Mesodermal cell (in vitro differentiated cells): ENCODE data around the gene HASPIN. TPM values are rescaled to one million over a fixed set of nuclear protein-coding genes. Genes with fewer than 3 reads are reported as not detected.
A peak's percentile ranks its signal among the peaks of the same experiment; 100 is the strongest.

ENCODE experiments used
- H3K27ac ChIP-seq: 2 replicates; pipeline ENCODE4 v1.7.0; 2013; ENCODE audit warnings: mild to moderate bottlenecking, low read depth, low read length, moderate library complexity; ENCODE audit not compliant: severe bottlenecking
- H3K36me3 ChIP-seq: 2 replicates; pipeline ENCODE4 v1.7.1; 2013; ENCODE audit warnings: mild to moderate bottlenecking, low read length, moderate library complexity; ENCODE audit not compliant: control insufficient read depth, insufficient read depth
- H3K4me1 ChIP-seq: one replicate; pipeline ENCODE4 v1.7.1; 2013; ENCODE audit warnings: mild to moderate bottlenecking, low read length; ENCODE audit not compliant: insufficient read depth, control insufficient read depth, poor library complexity, severe bottlenecking
- H3K4me3 ChIP-seq: 2 replicates; pipeline ENCODE4 v1.7.0; 2013; ENCODE audit warnings: low read length, control low read depth, mild to moderate bottlenecking; ENCODE audit not compliant: insufficient read depth, poor library complexity, severe bottlenecking; ENCODE audit errors: extremely low read depth
- H3K9me3 ChIP-seq: 2 replicates; pipeline ENCODE4 v1.7.1; 2013; ENCODE audit warnings: mild to moderate bottlenecking, low read length, moderate library complexity; ENCODE audit not compliant: control insufficient read depth
- WGBS, 2 experiments: methylation state at CpG; one replicate each; pipeline ENCODE4 v1.1.5; 2013; ENCODE audit warnings: missing lambda C conversion rate in 2 of 2; ENCODE audit not compliant: insufficient coverage in 2 of 2; 5-methylcytosine and 5-hydroxymethylcytosine counted together
- polyA plus RNA-seq, 2 experiments: library from polyadenylated mRNA; stranded (reverse); fragments of 50-300 nt; gene quantifications; one replicate each; pipeline ENCODE4 v1.2.3, GENCODE V29; 2013

Gene HASPIN
- 9.0 TPM for polyA plus RNA-seq (2013, experiment 1 of 2)
- 8.5 TPM for polyA plus RNA-seq (2013, experiment 2 of 2)

DNA sequence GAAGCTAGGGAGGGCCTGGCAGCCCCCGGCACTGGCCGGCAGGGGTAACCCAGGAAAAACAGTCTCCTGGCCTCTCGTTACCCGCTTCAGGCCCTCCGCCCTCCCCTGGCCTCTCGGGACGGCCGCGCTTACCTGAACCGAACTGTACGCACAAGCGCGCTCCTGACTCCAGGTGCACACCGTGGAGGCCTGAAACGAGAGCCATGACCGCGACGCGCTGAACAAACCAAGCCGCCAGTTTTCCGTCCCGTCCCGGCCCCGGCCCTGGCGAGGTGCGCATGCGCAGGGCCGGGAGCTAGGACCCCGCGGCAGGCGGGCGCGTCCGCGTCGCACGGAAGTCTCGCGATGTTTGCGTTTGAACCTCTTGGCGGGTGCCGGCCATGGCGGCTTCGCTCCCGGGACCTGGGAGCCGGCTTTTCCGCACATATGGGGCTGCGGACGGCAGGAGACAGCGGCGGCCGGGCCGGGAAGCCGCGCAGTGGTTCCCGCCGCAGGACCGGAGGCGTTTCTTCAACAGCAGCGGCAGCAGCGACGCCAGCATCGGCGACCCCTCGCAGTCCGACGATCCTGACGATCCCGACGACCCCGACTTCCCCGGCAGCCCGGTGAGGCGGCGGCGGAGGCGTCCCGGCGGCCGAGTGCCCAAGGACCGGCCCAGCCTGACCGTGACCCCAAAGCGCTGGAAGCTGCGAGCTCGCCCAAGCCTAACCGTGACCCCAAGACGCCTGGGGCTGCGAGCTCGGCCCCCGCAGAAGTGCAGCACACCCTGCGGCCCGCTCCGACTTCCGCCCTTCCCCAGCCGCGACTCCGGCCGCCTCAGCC is at the start of gene HASPIN:
Gene HASPIN, plus strand, starts transcription at position 348 of the 822 bp plus-strand sequence. Its CDS starts 33 bp downstream, at position 381.
- peaks cover 24% of the 10 kb centered on the region for H3K4me1 ChIP-seq
- H3K4me3 ChIP-seq, result peak within 1 kb of the TSS; percentile 80
- peaks cover 58% of the 10 kb centered on the region for H3K36me3 ChIP-seq
- 0% methylated on average over 91 to 98 of the region's 98 CpGs for WGBS, 2 experiments
- H3K27ac ChIP-seq, result peak within 1 kb of the TSS; percentile 67
- no peaks in the 10 kb centered on the region for H3K9me3 ChIP-seq

DNA sequence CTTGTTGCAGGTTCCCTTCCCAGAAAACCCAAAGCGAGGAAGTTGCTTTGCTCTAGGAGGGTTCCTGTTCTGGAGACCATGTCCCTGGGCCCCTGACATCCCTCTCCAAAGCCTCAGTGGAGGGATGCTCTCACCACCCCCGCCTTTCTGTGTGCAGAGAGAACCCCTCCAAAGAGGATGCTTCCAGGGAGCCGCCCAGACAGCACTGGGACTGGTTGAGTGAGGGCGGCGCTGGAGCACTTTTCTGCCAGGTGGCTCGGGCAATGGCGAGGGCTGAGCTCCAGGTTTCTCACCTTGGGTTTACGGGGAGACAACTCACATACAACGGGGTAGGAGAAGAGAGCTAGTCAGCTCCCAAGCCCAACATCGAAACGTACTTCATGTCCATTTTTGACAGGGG is 47.8 kb upstream of the HASPIN start:
- no peak overlapping the region for H3K27ac ChIP-seq
- 86 to 89% methylated on average over 10 to 11 of the region's 11 CpGs for WGBS, 2 experiments
- no peak overlapping the region for H3K4me3 ChIP-seq
- H3K36me3 ChIP-seq, result peaks cover under 1% of the 10 kb centered on the region
- H3K4me1 ChIP-seq, result no peaks in the 10 kb centered on the region
- no peaks in the 10 kb centered on the region for H3K9me3 ChIP-seq

DNA sequence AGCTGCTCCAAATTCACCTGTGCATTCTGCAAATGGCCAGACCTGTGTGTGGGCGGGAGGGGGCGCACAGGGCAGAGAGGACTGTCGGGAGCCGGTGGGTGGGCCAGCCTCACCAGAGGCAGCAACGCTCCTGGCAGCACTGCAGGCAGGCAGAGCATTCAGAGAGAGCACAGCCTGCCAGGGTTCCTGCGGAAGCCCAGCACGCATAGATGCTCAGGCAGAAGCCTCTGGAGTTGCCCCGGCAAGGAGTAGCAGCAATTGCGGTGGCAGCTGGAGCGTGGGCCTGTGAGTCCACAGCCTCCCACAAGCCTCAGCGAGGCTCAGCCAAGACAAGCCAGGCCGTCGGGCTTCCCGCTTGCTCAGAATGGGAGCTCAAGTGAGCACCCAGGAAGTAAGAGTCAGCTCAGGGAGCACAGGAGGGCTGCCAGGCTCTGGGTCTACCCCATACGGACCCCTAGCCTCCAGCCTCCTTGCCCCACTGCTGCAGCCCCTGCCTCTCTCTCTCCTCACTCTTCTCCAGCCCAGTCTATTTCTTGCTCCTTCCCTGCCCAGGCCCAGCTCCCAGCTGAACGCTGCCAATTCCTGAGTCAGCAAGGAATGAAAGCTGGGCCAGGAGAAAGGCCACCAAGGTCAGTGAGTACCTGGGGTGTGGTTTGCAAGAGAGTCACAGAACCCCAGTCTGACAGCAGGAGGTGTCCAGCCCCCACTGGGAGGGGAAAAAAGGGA is 45.4 kb upstream of the HASPIN start:
- H3K4me1 ChIP-seq, result no peaks in the 10 kb centered on the region
- no peak overlapping the region for H3K27ac ChIP-seq
- no peaks in the 10 kb centered on the region for H3K36me3 ChIP-seq
- 59 to 60% methylated on average over 14 to 16 of the region's 16 CpGs for WGBS, 2 experiments
- H3K9me3 ChIP-seq, result no peaks in the 10 kb centered on the region
- no peak overlapping the region for H3K4me3 ChIP-seq

DNA sequence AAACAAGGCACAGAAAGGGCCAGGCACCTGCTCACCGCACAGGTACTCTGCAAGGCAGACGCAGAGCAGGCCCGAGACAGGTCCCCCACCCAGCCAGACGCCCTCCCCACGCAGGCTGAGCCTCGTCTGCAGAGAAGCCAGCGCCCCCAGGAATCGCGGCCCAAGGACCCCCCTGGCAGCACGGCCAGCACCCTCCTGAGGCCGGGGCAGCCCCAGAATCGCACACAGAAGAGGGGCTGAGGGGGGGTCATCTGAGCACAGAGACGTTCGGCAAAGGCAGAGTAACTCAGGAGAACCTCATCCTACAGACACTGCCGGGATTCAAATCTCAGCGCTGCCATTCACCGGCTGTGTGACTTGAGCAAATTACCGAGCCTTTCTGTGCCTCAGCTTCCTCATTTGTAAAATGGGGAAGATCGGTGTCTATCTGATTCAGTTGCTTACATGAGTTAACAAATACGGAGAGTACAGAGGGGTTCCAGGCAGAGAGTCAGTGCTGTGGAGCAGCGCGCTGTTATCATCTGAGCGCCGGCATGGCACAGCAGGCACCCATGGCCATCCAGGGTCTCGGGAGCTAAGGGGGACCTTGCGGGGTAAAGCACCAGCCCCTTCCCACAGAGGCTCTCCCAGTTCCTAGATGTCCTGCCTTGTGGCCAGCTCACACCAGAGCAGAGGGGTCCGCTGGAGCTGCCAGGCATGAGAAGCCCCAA is 44.7 kb upstream of the HASPIN start:
- Histone ChIP-seq H3K9me3 (no peaks in the 10 kb centered on the region), H3K36me3 (no peaks in the 10 kb centered on the region), H3K4me1 (no peaks in the 10 kb centered on the region), H3K4me3 (no peak overlapping the region), H3K27ac (no peak overlapping the region)
- 90 to 93% methylated on average over 21 to 26 of the region's 27 CpGs for WGBS, 2 experiments

DNA sequence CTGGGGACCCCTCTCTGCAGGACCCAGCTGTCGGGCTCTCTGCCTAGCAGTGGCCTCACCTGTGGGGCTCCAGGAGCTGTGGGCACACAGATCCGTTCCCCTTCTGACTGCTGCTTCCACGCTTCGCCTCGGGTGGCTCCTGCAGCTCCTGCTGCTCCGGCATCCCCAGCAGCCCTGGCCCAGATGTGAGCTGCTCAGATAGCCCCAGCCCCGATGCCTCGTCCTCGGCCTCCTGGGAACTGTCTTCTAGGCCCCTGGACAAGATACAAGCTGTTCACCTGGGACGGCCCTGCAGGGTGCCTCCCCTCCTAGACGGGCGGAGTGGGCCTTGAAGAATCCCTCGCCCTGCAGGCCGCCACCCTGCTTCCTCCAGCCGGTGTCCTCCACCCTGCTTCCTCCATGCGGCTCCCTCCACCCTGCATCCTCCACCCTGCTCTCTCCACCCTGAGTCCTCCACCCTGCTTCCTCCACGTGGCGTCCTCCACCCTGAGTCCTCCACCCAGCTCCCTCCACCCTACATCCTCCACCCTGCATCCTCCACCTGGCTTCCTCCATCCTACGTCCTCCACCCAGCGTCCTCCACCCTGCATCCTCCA is 44.1 kb upstream of the HASPIN start:
- 87 to 89% methylated on average over 16 to 20 of the region's 20 CpGs for WGBS, 2 experiments
- H3K36me3 ChIP-seq, result no peaks in the 10 kb centered on the region
- no peak overlapping the region for H3K27ac ChIP-seq
- no peak overlapping the region for H3K4me3 ChIP-seq
- no peaks in the 10 kb centered on the region for H3K4me1 ChIP-seq
- H3K9me3 ChIP-seq, result no peaks in the 10 kb centered on the region

DNA sequence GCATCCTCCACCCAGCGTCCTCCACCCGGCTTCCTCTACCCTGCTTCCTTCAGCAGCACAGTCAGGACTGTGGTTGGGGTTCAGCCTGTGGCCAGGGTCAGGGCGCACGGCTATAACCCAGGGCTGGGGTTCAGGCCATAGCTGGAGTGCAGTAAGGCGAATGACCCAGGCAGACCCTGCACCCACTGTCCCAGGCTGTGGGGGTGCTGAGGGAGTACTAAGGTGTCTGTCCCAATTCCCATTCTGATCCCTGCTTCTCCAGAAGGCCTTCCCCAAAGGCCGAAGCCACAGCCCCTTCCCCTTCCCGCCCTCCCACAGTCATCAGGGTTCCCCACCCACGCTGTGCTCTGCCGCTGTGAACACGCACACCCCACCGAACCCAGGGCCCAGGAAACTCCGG is 42.6 kb upstream of the HASPIN start:
- WGBS, 2 experiments, result 90 to 94% methylated on average over 10 to 12 of the region's 12 CpGs

DNA sequence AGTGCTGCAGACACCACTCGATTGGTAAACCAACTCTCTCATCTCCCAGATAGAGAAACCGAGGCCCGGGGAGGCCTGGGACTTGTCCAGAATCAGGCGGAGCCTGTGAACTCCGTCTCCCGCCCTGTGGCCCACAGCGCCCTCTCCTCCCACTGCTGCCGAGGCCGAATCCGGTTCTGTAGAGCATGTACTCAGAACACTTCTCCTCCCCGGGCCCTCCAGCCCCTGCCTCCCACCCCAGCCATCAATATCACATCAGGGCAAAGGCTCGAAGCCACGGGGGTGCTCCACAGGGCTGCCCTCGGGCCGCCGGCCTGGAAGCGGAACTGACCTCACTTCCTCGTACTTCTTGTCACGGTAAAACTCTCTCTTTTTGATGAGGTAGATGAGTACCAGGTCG is 42.1 kb upstream of the HASPIN start:
- 88 to 93% methylated on average over 13 to 20 of the region's 20 CpGs for WGBS, 2 experiments

More for the DNA sequence above, 42.6 kb upstream of the HASPIN start:
- H3K36me3 ChIP-seq, result no peaks in the 10 kb centered on the region
- no peaks in the 10 kb centered on the region for H3K4me1 ChIP-seq
- no peaks in the 10 kb centered on the region for H3K9me3 ChIP-seq
- no peak overlapping the region for H3K4me3 ChIP-seq
- H3K27ac ChIP-seq, result no peak overlapping the region

DNA sequence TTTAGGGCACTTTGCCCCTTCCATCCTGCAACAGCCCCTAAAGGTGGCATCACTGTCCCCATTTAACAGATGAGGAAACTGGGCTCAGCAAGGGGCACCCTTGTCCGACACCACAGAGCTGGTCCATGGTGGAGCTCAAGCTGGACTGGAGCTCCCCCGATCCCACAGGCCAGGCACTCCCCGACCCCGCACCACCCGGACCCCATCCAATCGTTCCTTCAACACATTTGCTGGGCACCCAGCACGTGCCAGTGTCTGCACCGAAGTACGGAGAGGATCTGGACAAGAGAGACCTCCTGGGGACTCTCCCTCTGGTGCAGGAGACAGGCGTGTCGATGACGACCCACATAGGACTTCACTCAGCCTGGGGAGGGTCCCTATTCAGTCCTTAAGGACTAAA is 41.7 kb upstream of the HASPIN start:
- Histone ChIP-seq H3K9me3 (no peaks in the 10 kb centered on the region), H3K36me3 (no peaks in the 10 kb centered on the region), H3K27ac (no peak overlapping the region), H3K4me1 (no peaks in the 10 kb centered on the region), H3K4me3 (no peak overlapping the region)
- 91 to 95% methylated on average over 7 to 10 of the region's 12 CpGs for WGBS, 2 experiments

More for the DNA sequence above, 42.1 kb upstream of the HASPIN start:
- Histone ChIP-seq H3K36me3 (no peaks in the 10 kb centered on the region), H3K4me1 (no peaks in the 10 kb centered on the region), H3K9me3 (no peaks in the 10 kb centered on the region), H3K27ac (no peak overlapping the region), H3K4me3 (no peak overlapping the region)

DNA sequence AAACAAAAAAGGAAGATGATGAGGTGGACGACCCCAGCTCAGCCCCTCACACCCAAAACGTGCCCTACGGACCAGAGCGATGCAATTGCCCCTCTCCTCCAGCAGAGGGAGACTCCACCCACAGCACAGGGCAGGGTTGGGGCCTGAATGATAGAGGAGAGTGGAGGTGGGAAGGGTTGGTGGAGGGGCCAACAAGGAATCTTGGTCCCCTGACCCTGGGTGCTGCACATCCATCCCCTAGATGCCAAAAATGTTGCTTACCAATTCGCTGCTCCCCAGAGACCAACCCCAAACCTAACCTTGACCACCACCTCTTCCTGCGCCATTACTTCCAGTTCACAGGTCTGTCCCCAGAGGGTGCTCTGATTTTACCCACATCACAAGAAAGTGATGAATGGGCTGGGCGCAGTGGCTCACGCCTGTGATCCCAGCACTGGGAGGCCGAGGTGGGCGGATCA is 40.6 kb upstream of the HASPIN start:
- H3K27ac ChIP-seq, result no peak overlapping the region
- no peaks in the 10 kb centered on the region for H3K9me3 ChIP-seq
- no peaks in the 10 kb centered on the region for H3K36me3 ChIP-seq
- no peak overlapping the region for H3K4me3 ChIP-seq
- H3K4me1 ChIP-seq, result no peaks in the 10 kb centered on the region
- 57 to 70% methylated on average over 6 of the region's 10 CpGs for WGBS, 2 experiments

DNA sequence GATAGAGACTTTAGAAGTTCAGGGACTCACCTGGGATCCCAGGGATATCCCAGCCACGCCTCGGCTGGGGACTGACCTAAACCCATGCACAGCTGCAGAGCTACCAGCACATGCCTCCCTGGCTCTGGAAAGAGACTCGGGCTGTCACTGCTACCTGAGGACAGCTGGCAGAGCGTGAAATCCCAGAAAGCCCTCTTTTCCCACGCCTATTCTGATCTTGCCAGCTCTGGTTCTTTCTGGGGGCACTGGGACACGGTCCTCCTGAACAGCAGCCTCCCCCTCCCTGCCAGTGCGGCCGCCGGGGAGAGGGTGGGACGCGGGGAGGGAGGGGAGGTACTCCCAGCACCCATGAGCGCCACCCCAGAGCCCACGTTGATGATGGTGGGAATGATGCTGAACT is 38.5 kb upstream of the HASPIN start:
- no peaks in the 10 kb centered on the region for H3K4me1 ChIP-seq
- no peak overlapping the region for H3K27ac ChIP-seq
- no peaks in the 10 kb centered on the region for H3K9me3 ChIP-seq
- no peaks in the 10 kb centered on the region for H3K36me3 ChIP-seq
- no peak overlapping the region for H3K4me3 ChIP-seq
- 80 to 87% methylated on average over 3 to 7 of the region's 13 CpGs for WGBS, 2 experiments
